ENCODE results near the gene PTPN3.

Gene PTPN3

DNA sequence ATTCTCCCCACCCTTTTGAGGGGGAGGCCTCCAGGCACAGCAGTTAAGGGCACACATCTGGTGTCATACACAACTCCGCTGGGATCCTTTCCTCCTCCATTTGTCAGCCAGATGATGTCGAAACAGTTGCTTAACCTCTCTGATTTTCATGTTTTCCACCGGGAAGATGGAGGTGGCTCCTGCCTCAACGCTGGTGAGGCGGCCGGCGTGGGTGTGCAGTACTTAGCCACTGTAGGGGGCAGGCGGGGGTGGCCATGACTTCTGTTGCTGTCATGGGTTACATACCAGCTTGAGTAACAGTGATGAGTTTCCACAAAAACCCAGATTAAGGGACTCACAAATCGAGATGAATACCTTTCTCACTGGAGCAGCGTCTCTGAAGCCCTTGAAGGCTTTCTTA is 114.2 kb downstream of the PTPN3 start:
- TF ChIP-seq ZFP30 (CRISPR knock-in tag; IDR thresholded peaks at IDR 0.05) (no peak), ZNF565 (CRISPR knock-in tag; conservative IDR thresholded peaks at IDR 0.05; ENCODE audit: low read depth) (no peak), ESRRG (CRISPR knock-in tag; IDR thresholded peaks at IDR 0.05) (no peak), SNAI2 (CRISPR knock-in tag; IDR thresholded peaks at IDR 0.05) (no peak), PPARA (CRISPR knock-in tag; IDR thresholded peaks at IDR 0.05; ENCODE audit: borderline replicate concordance) (no peak), TOX (CRISPR knock-in tag; IDR thresholded peaks at IDR 0.05; ENCODE audit: borderline replicate concordance) (no peak), RARB (CRISPR knock-in tag; IDR thresholded peaks at IDR 0.05) (no peak), ARNTL (CRISPR knock-in tag; IDR thresholded peaks at IDR 0.05; ENCODE audit: borderline replicate concordance, low read depth) (no peak), CSDC2 (CRISPR knock-in tag; IDR thresholded peaks at IDR 0.05) (no peak), TCF4 (CRISPR knock-in tag; IDR thresholded peaks at IDR 0.05; ENCODE audit: borderline replicate concordance) (no peak), OSR1 (CRISPR knock-in tag; IDR thresholded peaks at IDR 0.05) (no peak), ISL1 (CRISPR knock-in tag; IDR thresholded peaks at IDR 0.05) (no peak), ZC3H10 (CRISPR knock-in tag; IDR thresholded peaks at IDR 0.05) (no peak), ZFP3 (CRISPR knock-in tag; IDR thresholded peaks at IDR 0.05) (no peak), GLIS3 (CRISPR knock-in tag; IDR thresholded peaks at IDR 0.05) (no peak), ZNF8 (CRISPR knock-in tag; IDR thresholded peaks at IDR 0.05) (no peak)
- TF ChIP-seq, protein P1, sequence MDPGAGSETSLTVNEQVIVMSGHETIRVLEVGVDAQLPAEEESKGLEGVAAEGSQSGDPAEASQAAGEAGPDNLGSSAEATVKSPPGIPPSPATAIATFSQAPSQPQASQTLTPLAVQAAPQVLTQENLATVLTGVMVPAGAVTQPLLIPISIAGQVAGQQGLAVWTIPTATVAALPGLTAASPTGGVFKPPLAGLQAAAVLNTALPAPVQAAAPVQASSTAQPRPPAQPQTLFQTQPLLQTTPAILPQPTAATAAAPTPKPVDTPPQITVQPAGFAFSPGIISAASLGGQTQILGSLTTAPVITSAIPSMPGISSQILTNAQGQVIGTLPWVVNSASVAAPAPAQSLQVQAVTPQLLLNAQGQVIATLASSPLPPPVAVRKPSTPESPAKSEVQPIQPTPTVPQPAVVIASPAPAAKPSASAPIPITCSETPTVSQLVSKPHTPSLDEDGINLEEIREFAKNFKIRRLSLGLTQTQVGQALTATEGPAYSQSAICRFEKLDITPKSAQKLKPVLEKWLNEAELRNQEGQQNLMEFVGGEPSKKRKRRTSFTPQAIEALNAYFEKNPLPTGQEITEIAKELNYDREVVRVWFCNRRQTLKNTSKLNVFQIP (CRISPR knock-in tag; IDR thresholded peaks at IDR 0.05; ENCODE audit: borderline replicate concordance, low read depth) = no peak
- TF ChIP-seq, protein P2, sequence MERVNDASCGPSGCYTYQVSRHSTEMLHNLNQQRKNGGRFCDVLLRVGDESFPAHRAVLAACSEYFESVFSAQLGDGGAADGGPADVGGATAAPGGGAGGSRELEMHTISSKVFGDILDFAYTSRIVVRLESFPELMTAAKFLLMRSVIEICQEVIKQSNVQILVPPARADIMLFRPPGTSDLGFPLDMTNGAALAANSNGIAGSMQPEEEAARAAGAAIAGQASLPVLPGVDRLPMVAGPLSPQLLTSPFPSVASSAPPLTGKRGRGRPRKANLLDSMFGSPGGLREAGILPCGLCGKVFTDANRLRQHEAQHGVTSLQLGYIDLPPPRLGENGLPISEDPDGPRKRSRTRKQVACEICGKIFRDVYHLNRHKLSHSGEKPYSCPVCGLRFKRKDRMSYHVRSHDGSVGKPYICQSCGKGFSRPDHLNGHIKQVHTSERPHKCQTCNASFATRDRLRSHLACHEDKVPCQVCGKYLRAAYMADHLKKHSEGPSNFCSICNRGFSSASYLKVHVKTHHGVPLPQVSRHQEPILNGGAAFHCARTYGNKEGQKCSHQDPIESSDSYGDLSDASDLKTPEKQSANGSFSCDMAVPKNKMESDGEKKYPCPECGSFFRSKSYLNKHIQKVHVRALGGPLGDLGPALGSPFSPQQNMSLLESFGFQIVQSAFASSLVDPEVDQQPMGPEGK (CRISPR knock-in tag; IDR thresholded peaks at IDR 0.05; ENCODE audit: borderline replicate concordance) = no peak
- TF ChIP-seq, protein P3, sequence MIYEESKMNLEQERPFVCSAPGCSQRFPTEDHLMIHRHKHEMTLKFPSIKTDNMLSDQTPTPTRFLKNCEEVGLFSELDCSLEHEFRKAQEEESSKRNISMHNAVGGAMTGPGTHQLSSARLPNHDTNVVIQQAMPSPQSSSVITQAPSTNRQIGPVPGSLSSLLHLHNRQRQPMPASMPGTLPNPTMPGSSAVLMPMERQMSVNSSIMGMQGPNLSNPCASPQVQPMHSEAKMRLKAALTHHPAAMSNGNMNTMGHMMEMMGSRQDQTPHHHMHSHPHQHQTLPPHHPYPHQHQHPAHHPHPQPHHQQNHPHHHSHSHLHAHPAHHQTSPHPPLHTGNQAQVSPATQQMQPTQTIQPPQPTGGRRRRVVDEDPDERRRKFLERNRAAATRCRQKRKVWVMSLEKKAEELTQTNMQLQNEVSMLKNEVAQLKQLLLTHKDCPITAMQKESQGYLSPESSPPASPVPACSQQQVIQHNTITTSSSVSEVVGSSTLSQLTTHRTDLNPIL (CRISPR knock-in tag; IDR thresholded peaks at IDR 0.05; ENCODE audit: low read depth) = no peak
- TF ChIP-seq, protein P4, sequence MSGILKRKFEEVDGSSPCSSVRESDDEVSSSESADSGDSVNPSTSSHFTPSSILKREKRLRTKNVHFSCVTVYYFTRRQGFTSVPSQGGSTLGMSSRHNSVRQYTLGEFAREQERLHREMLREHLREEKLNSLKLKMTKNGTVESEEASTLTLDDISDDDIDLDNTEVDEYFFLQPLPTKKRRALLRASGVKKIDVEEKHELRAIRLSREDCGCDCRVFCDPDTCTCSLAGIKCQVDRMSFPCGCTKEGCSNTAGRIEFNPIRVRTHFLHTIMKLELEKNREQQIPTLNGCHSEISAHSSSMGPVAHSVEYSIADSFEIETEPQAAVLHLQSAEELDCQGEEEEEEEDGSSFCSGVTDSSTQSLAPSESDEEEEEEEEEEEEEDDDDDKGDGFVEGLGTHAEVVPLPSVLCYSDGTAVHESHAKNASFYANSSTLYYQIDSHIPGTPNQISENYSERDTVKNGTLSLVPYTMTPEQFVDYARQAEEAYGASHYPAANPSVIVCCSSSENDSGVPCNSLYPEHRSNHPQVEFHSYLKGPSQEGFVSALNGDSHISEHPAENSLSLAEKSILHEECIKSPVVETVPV (CRISPR knock-in tag; IDR thresholded peaks at IDR 0.05) = no peak
- no peak for ATAC-seq

DNA sequence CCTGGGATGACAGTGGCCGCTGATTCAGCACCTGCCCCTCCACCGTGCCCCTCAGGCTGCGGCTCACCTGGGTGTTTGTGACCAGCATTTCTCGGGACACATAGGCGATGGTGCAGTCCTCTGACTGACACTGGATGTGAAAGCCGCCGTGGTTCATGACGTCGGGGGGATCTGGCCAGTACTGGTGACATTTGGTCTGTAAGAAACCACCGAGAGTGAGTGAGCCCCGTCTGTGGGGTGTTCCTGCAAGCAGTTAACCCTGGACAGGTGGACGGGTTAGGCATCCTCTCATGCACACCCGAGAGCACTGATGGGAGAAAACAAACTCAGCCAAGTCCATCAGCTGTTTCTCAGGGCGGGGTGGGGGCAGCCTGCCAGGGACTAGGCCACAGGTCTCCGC is 114.8 kb downstream of the PTPN3 start:
- ATAC-seq = no peak
- TF ChIP-seq CSDC2 (CRISPR knock-in tag; IDR thresholded peaks at IDR 0.05) = no peak
- no peak for TF ChIP-seq ZNF70 (CRISPR knock-in tag; IDR thresholded peaks at IDR 0.05)
- no peak for TF ChIP-seq ARNTL (CRISPR knock-in tag; IDR thresholded peaks at IDR 0.05; ENCODE audit: borderline replicate concordance, low read depth)
- TF ChIP-seq, protein P3 (CRISPR knock-in tag; IDR thresholded peaks at IDR 0.05; ENCODE audit: low read depth) = no peak
- no peak for TF ChIP-seq GLIS3 (CRISPR knock-in tag; IDR thresholded peaks at IDR 0.05)
- TF ChIP-seq SNAI2 (CRISPR knock-in tag; IDR thresholded peaks at IDR 0.05) = no peak
- no peak for TF ChIP-seq ZFP30 (CRISPR knock-in tag; IDR thresholded peaks at IDR 0.05)
- TF ChIP-seq PPARA (CRISPR knock-in tag; IDR thresholded peaks at IDR 0.05; ENCODE audit: borderline replicate concordance) = no peak
- TF ChIP-seq, protein P5, sequence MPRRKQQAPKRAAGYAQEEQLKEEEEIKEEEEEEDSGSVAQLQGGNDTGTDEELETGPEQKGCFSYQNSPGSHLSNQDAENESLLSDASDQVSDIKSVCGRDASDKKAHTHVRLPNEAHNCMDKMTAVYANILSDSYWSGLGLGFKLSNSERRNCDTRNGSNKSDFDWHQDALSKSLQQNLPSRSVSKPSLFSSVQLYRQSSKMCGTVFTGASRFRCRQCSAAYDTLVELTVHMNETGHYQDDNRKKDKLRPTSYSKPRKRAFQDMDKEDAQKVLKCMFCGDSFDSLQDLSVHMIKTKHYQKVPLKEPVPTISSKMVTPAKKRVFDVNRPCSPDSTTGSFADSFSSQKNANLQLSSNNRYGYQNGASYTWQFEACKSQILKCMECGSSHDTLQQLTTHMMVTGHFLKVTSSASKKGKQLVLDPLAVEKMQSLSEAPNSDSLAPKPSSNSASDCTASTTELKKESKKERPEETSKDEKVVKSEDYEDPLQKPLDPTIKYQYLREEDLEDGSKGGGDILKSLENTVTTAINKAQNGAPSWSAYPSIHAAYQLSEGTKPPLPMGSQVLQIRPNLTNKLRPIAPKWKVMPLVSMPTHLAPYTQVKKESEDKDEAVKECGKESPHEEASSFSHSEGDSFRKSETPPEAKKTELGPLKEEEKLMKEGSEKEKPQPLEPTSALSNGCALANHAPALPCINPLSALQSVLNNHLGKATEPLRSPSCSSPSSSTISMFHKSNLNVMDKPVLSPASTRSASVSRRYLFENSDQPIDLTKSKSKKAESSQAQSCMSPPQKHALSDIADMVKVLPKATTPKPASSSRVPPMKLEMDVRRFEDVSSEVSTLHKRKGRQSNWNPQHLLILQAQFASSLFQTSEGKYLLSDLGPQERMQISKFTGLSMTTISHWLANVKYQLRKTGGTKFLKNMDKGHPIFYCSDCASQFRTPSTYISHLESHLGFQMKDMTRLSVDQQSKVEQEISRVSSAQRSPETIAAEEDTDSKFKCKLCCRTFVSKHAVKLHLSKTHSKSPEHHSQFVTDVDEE (CRISPR knock-in tag; IDR thresholded peaks at IDR 0.05) = no peak
- TF ChIP-seq ZNF565 (CRISPR knock-in tag; conservative IDR thresholded peaks at IDR 0.05; ENCODE audit: low read depth) = no peak
- TF ChIP-seq OSR1 (CRISPR knock-in tag; IDR thresholded peaks at IDR 0.05) = no peak
- TF ChIP-seq BACH2 (CRISPR knock-in tag; IDR thresholded peaks at IDR 0.05; ENCODE audit: borderline replicate concordance) = no peak
- no peak for TF ChIP-seq ESRRG (CRISPR knock-in tag; IDR thresholded peaks at IDR 0.05)
- no peak for TF ChIP-seq ZNF8 (CRISPR knock-in tag; IDR thresholded peaks at IDR 0.05)
- TF ChIP-seq ISL1 (CRISPR knock-in tag; IDR thresholded peaks at IDR 0.05) = no peak
- TF ChIP-seq, protein P1 (CRISPR knock-in tag; IDR thresholded peaks at IDR 0.05; ENCODE audit: borderline replicate concordance, low read depth) = no peak
- TF ChIP-seq ZFP3 (CRISPR knock-in tag; IDR thresholded peaks at IDR 0.05) = no peak
- TF ChIP-seq TOX (CRISPR knock-in tag; IDR thresholded peaks at IDR 0.05; ENCODE audit: borderline replicate concordance) = no peak
- no peak for TF ChIP-seq TCF4 (CRISPR knock-in tag; IDR thresholded peaks at IDR 0.05; ENCODE audit: borderline replicate concordance)
